HepG2 (cell line): ENCODE data around the gene VGLL4. TPM values are rescaled to one million over a fixed set of nuclear protein-coding genes. Genes with fewer than 3 reads are reported as not detected.

Experiments
- ATAC-seq: fragments of 200-7000 bp; cut with Tn5 transposase; 3 replicates; pipeline ENCODE4 v1.9.1; 2020; ENCODE audit warnings: mild to moderate bottlenecking, moderate library complexity
- BruUV-seq: library from RNA; stranded (reverse); fragments of 400-500 nt; replicated peaks from 2 replicates; lab custom pipeline; 2021; lab: Mats Ljungman, UMichigan
- CTCF ChIA-PET: fragments of 300-600 bp; formaldehyde crosslinking; extraction: SDS; loops from one replicate; lab custom pipeline; 2021; ENCODE audit warnings: low total read pairs, inconsistent platforms, low intra/inter-chr PET ratio; lab: Yijun Ruan, JAX
- POLR2A ChIA-PET: fragments of 350-600 bp; sonication (Branson Sonifier 250); formaldehyde crosslinking; loops from one replicate; lab custom pipeline; 2020; ENCODE audit warnings: antibody characterized with exemption, inconsistent platforms; lab: Yijun Ruan, JAX
- DNase-seq: peaks from one replicate; pipeline ENCODE4 v3.0.0-alpha.2; 2015; ENCODE audit warnings: low spot score
- FAIRE-seq: peaks from 3 replicates; lab custom pipeline; 2011; peaks lifted over from hg19 to GRCh38; lab: Jason Lieb, UNC
- H2AFZ ChIP-seq: one replicate; pipeline ENCODE4 v1.6.1; 2011; ENCODE audit warnings: low read length, inconsistent platforms
- H3K27ac ChIP-seq: fragments of 300-600 bp; 3 replicates; pipeline ENCODE4 v1.8.0; 2011; ENCODE audit warnings: mixed run types, mild to moderate bottlenecking, mixed read lengths, low read length, inconsistent platforms; ENCODE audit not compliant: insufficient read depth; ENCODE audit errors: extremely low read length
- H3K27me3 ChIP-seq, 2 experiments: fragments of 200-600 bp in 1 of 2; 2 replicates in 1 of 2; 3 replicates in 1 of 2; pipeline versions ENCODE4 v1.6.0 to v1.8.0; 2011; ENCODE audit warnings: low read length in 2 of 2, mild to moderate bottlenecking in 2 of 2, moderate library complexity in 2 of 2, inconsistent platforms in 1 of 2; ENCODE audit not compliant: insufficient read depth in 2 of 2, control insufficient read depth in 1 of 2
- H3K36me3 ChIP-seq, 2 experiments: fragments of 200-600 bp in 1 of 2; replicated peaks in 1 of 2; 2 replicates in 1 of 2; 3 replicates in 1 of 2; pipeline versions ENCODE4 v1.5.1 to v1.8.0; 2011; ENCODE audit warnings: low read length in 2 of 2, inconsistent platforms in 1 of 2; ENCODE audit not compliant: insufficient read depth in 2 of 2, control insufficient read depth in 1 of 2
- H3K4me1 ChIP-seq: 2 replicates; pipeline ENCODE4 v1.5.1; 2012; ENCODE audit warnings: low read length, inconsistent platforms; ENCODE audit not compliant: insufficient read depth
- H3K4me2 ChIP-seq: 2 replicates; pipeline ENCODE4 v1.6.0; 2011; ENCODE audit warnings: low read depth, low read length, inconsistent platforms
- H3K4me3 ChIP-seq, 3 experiments: fragments of 200-600 bp in 1 of 3; sonication (generic), shearing (Covaris generic) in 1 of 3; replicated peaks in 1 of 3; 2 replicates each; pipeline ENCODE4 v1.5.1; 2011 to 2016; ENCODE audit warnings: low read length in 3 of 3, inconsistent platforms in 2 of 3, low read depth in 2 of 3, mild to moderate bottlenecking in 2 of 3, control low read depth in 1 of 3, mixed read lengths in 1 of 3; ENCODE audit not compliant: insufficient read depth in 1 of 3
- H3K79me2 ChIP-seq: one replicate; pipeline ENCODE4 v1.6.1; 2011; ENCODE audit warnings: low read length, inconsistent platforms; ENCODE audit not compliant: insufficient read depth
- H3K9ac ChIP-seq: 2 replicates; pipeline ENCODE4 v1.6.0; 2011; ENCODE audit warnings: mild to moderate bottlenecking, low read depth, low read length, inconsistent platforms; ENCODE audit not compliant: insufficient read depth
- H3K9me3 ChIP-seq: 2 replicates; pipeline ENCODE4 v1.5.1; 2012; ENCODE audit warnings: mild to moderate bottlenecking, low read length
- H4K20me1 ChIP-seq: 2 replicates; pipeline ENCODE4 v1.6.0; 2011; ENCODE audit warnings: inconsistent platforms, mild to moderate bottlenecking, low read length, moderate library complexity; ENCODE audit not compliant: insufficient read depth
- CTCF ChIP-seq: sonication (generic); formaldehyde crosslinking; IDR thresholded peaks from 2 replicates; pipeline ENCODE4 v1.5.0; 2020; ENCODE audit warnings: mild to moderate bottlenecking, missing genetic modification reagents, moderate library complexity
- ZBTB40 ChIP-seq, 2 experiments: fragments of 450-650 bp in 1 of 2; sonication (generic) in 1 of 2; formaldehyde crosslinking in 1 of 2; IDR thresholded peaks; 2 replicates each; pipeline versions ENCODE4 v1.6.1 to v1.8.0; 2016 to 2022; ENCODE audit warnings: antibody characterized with exemption in 1 of 2, mild to moderate bottlenecking in 1 of 2, missing genetic modification reagents in 1 of 2
- ZNF687 ChIP-seq: sonication (generic); formaldehyde crosslinking; IDR thresholded peaks from 2 replicates; pipeline ENCODE4 v1.5.1; 2020; ENCODE audit warnings: mild to moderate bottlenecking, missing genetic modification reagents, moderate library complexity
- WGBS: methylation state at CpG from one replicate; pipeline ENCODE4 v1.1.6; 2017; ENCODE audit warnings: low lambda C conversion rate; 5-methylcytosine and 5-hydroxymethylcytosine counted together
- in situ Hi-C: cut with HindIII; loops from 2 replicates; pipeline ENCODE4 v1.10.0; 2017; ENCODE audit warnings: low pct_unique_long_range_greater_than_20kb; ENCODE audit not compliant: extremely low pct_ligation_motif_present
- intact Hi-C: fragments of 100-400 bp; cut with micrococcal nuclease; formaldehyde crosslinking; loops from one replicate; pipeline ENCODE4 v1.10.0; 2022; ENCODE audit not compliant: unreplicated experiment
- polyA plus RNA-seq, 8 experiments: library from polyadenylated mRNA; depleted of rRNA in 3 of 8; stranded (reverse) in 7 of 8; unstranded in 1 of 8; fragments of >200 nt; fragmentation: Illumina TruSeq in 4 of 8; extraction: Trizol in 4 of 8; gene quantifications; 2 replicates each; pipeline versions ENCODE4 v1.2.1 to v1.2.3, GENCODE V29; 2011 to 2016; ENCODE audit warnings: low read depth in 4 of 8, missing spikeins in 1 of 8, mixed read lengths in 1 of 8; ENCODE audit not compliant: insufficient read depth in 1 of 8
- total RNA-seq, 5 experiments: library from RNA; depleted of rRNA; stranded (reverse); fragments of >200 nt; fragmentation: Illumina TruSeq; extraction: Trizol; gene quantifications; 2 replicates each; pipeline ENCODE4 v1.2.3, GENCODE V29; 2016; ENCODE audit warnings: low read depth in 1 of 5

Gene VGLL4
- total and polyA plus RNA-seq, 2 of the 13 experiments (the other 11 are each of a cell fraction or from before 2014, with no cell fraction given): 23.2 to 39.0 TPM

- no peak for ATAC-seq
- peaks cover 55% of the 10 kb centered on the region for H3K79me2 ChIP-seq
- no peak overlapping the region for H2AFZ ChIP-seq
- H3K27ac ChIP-seq: no peak overlapping the region
- DNase-seq: no peak
- no peak overlapping the region for H3K9ac ChIP-seq
- no peaks in the 10 kb centered on the region for H3K9me3 ChIP-seq
- peaks cover 40 to 80% of the 10 kb centered on the region in 2 experiments; a peak in 4 of 5 replicates for H3K36me3 ChIP-seq
- ChIA-PET CTCF (no interaction called here), POLR2A (no interaction called here)
- peaks cover 32% of the 10 kb centered on the region; the same call in 1 of the 2 replicates for H4K20me1 ChIP-seq
- no TSS peak for BruUV-seq
- no peak overlapping the region for H3K4me2 ChIP-seq
- H3K4me1 ChIP-seq: 0 out of 2 replicates have a peak, but pooled peaks cover 1% of the 10 kb centered on the region
- no peaks in the 10 kb centered on the region for H3K27me3 ChIP-seq
- intact Hi-C loops: no loop called here
- FAIRE-seq: no peak
- TF ChIP-seq ZBTB40 (IDR thresholded peaks at IDR 0.05) (no peak), ZBTB40 (CRISPR knock-in tag; IDR thresholded peaks at IDR 0.05) (no peak), CTCF (CRISPR knock-in tag) (no peak), ZNF687 (CRISPR knock-in tag) (0 out of 2 replicates have a peak, but pooled peaks have one; percentile 7)
- WGBS: 97% methylated on average over 20 of the region's 20 CpGs
- in situ Hi-C loops: no loop called here
- no peak overlapping the region for H3K4me3 ChIP-seq
Observed at GRCh38 chr3:11566478-11566877, 77.2 kb downstream of the VGLL4 start.
